Activated gamma-delta T cell treated with anti-CD3 and anti-CD28 coated beads, Interleukin-2, amount 50 U/mL, for 16 hours (primary cell): ENCODE results near the gene RTKN.

ENCODE experiments used
- DNase-seq: peaks from one replicate; pipeline ENCODE4 v3.0.0-alpha.2; 2020; ENCODE audit warnings: low read depth

Gene RTKN

DNA sequence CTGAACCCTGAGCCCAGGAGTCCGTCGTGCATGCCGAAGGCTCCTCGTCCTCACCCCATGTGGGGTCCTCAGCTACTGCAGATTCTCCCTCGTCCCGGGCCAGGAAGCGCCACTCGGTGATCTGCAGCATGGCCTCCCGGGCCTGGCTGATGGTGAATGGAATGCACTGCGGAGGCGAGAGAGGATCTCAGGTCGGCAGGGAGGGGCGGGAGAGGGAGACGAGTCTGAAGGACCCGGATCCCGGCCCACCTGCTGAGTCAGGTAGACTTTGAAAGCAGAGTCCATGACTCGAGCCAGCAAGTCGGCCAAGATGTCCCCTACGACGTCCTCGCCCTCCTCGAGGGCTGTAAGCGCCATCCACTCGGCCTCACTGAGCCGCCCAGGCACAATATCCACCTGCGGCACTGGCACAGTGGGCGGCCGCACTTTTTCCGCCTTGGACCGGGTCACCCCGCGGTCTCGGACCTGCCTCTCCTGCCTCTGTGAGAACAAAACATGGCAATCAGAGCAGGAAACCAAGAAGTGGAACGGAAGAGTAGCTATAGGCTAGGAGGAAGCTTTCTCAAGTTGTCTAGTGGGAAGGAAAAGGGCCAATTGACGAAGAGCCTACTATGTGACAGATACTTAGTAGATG, 25.9 kb downstream of the RTKN start:
- DNase-seq = no peak

DNA sequence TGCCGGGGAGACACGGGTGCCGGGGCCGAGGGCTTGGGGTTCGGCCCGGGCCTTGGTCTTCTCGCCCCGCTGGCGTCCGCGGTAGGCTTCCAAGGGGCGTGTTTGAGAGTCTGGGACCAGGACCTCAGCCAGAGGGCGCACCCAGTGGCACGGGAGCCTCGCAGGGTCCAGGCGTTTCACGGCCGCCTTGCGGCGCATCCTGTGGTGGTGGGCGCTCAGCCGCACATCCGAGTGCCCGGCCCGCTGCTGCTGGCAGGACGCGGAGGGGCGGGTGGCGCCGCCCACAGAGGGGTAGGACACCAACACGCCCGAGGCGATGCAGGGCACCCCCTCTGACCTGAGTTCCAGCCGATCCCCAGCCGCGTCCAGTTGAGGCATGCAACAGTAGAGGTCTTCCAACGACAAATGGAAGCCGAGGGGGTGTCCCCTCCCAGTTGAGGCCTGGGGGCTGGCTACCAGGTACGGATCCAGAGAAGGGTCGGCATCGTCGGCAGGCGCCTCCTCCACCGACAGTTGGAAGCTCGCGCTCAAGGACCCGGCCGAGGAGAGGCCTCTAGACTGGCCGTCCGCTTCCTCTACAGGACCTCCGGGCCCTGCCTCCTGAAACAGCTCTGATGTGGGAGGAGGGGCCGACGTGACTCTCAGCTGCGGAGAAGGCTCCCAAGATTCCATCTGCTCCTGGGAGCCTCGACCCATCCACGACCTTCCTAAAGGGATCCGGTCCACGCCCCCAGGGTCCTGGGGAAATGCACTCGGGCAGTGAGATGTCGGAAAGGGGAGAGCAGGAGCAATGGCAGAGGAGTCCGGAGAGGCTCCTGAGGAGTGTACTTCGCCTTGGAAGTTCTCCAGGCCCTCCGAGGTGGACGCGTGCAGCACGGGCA, 26.6 kb downstream of the RTKN start:
- DNase-seq = no peak

DNA sequence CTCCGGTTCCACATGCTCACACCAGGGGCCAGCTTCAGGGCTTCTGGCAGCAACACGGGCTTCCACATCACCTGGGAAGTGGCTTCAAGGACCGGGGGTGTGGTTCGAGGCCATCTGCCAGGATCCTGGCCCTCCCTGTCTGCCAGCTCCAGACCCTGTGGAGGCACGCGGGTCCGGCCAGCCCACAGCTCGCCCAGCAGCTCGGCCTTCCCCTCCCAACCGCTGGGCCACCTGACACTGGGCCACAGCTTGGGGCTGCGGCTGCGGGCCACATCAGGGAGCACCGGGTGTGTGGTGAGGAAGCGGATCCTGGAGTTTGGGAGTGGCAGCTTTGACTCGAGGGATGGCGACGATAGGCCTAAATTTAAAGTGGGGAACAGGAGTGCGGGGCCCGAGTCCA, 27.3 kb downstream of the RTKN start:
- DNase-seq = no peak

DNA sequence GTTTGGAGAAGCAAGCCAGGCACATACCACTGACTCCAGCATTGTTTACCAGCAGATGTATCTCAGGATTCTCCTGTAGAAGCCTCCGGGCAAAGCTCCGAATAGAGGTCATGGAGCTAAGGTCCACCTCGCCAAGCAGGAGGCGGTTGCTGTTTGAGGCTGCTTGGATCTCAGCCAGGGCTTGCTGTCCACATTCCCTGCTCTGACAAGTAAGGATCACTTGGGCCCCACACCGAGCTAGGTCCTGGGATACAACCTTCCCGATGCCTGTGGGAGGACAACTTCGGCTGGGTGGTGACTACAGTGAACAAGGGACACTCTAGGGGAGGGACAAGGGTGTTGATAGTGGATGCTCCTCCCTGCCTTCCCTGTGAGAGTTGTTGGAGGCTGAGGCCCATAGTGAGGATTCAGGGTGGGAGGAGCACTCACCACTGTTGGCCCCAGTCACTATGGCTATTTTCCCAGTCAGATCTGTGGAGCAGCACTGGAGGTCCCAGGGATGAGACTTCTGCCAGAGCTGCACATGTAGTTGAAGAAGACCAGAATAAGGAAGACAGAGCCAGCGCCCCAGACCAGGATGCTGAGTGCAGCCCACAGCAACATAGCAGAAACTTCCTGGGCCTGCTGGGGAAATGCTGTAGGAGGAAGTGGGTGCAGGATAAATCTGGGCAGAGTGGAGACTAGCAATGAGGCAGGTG, 28.6 kb downstream of the RTKN start:
- DNase-seq = no peak

DNA sequence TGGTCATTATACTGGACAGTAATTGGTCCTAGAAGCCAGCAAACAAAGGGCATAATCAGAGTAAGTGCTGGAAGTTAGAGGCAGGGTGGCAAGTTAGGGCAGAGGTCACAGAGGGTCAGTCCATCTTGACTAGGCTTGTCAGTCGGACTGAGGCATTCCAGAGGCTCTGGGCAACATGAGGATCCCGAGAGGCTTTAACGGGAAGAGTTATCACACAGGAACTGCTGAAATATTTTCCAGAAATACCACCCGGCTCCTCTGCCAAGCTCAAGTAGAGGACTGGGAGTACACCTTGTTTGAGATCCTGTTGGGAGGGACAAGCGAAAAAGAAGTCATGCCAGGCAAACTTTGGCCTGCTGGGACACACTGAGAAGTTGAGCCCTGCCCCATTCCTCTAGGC, 34.1 kb downstream of the RTKN start:
- DNase-seq = no peak

DNA sequence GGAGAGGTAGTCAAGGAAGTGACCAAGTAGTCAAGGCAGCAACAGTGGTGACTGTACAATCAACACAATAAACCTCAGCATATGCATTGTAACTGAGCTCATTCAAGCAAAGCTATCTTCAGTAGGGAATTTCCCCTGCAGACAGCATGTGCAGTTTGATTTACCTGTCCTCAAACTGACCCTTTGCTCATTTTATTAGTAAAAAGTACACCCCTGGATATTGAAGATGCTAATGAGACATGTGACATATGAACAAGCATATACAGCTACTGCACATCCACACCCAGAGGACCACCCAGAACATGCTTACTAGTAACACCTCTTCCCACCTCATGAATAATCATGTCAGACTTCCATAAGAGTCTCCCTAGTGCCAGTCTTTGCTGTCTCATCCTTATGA, 35.7 kb downstream of the RTKN start:
- DNase-seq = no peak

DNA sequence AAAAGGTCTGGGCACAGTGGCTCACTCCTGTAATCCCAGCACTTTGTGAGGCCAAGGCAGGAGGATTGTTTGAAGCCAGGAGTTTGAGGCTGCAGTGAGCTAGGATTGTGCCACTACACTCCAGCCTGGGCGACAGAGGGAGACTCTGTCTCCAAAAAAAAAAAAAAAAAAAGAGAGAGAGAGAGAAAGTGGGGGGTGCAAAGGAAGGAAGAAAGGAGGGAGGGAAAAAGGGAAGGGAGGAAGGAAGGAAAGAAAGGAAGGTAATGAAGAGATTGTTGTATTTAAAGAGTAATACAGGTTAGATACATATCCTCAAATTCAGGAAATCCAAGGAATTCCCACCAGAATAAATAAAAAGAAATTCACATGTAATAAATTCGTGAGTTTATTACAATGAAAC, 39.8 kb downstream of the RTKN start:
- DNase-seq = no peak

DNA sequence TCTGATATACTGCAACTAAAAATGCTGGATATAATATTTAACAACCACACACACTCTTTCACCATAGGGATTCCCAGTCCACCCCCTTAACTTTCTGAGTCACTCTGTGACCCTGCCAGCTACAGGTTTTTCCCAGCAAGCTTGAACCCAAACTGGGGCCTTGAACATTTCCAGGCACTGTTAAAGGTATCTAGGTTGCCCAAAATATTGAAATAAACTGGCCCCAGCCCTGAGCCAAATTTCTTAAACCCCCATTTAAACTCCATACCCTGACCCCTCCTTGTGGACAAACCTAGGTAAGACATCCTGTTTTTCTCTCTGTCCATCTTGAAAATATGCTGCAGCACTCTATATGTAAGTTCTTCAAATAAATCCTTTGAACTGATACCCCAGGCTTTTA, 42.0 kb downstream of the RTKN start:
- no peak for DNase-seq

DNA sequence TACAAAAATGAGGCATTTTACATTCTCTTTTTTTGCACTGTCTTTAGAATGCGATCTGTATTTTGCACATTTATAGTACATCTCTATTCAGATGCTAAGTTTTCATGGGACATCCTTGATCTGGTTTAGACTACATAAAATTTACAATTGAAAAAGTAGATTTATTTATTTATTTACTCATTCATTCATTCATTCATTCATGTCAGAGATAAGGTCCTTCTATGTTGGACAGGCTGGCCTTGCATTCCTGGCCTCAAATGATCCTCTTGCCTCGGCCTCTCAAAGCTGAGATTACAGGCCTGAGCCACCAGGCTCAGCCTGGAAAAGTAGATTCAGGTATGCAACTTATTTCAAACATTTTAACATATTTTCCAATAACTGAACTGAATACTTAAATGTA, 45.6 kb downstream of the RTKN start:
- no peak for DNase-seq

DNA sequence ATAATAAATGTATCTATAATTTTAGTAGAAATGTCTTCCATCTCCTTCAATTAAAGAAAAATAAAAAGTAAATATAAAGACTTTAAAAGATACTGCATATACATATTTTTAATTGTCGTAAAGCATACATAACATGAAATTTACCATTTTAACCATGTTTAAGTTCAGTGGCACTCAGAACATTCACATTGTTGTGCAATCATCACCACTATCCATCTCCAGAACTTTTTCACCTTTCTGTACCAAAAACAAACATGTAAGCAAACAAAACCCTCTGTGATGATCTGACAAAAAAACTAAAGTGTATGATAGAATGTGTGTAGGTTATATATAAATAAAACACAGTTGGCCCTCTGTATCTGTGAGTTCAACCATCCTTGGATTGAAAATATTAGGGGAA, 48.2 kb downstream of the RTKN start:
- DNase-seq = no peak

DNA sequence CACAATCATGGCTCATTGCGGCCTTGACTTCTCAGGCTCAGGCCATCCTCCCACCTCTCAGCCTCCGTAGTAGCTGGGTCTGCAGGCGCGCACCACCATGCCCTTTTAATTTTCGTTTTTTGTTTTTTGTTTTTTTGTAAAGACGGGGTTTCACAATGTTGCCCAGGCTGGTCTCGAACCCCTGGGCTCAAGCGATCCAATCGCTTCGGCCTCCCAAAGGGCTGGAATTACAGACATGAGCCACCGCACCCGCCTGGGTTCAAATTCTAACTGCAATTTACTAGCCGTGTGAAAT, 49.3 kb downstream of the RTKN start:
- DNase-seq = no peak

DNA sequence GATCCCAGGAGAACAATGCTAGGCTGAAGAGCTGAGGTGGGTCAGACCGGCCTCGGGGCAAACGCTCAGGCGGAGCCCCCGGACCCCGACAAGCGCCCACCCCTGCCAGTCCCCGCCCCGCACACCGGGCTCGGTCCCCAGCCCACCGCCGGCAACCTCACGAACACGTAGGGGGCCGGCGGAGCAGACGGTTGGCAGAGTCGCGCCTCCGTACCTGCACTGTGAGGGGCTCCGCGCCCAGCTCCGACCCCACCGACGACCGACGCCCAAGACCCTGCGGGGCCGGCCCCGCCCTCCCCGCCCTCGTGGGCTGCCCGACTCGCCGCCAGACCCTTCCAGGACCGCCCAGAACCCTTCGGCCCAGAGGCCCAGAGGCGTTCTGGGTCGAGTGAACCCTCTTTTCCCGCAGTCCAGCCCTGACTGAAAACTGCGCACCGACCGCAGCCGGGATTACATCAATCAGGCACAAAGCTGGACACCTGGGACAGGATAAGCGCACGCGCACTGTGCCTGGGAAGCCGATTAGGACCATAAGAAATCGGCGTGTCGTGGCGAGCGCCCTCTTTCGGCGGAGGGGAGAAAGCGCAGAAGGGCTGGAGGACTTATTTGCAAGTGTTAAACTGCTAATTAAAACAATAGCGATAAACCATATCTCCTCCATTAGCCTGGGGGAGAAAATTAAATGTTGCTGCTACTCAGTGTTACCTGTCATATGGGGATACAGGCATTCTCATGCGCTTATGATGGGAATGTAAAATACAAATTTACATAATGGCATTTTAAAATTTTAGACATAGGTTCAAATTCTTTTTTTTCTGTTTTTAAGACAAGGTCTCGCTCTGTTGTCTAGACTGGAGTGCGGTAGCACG, 49.9 kb downstream of the RTKN start:
- DNase-seq = peak; percentile 93

DNA sequence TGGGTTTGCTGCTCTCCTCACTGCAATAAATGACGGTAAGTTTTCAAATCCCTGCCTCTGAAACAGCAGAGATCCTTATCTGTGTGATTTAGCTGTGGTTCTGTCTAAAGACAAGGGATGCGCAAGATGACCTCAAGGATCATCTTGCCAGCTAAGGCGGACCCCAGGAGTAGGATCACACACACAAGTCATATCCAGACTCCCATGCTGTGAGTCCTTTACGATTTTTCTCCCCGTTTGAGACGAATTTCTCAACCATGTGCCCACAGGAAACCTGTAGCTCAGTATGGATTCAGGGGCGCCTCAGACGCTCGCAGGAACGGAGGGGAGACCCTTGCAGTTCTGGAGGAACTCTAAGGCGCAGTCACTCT, 50.5 kb downstream of the RTKN start:
- DNase-seq = no peak

DNA sequence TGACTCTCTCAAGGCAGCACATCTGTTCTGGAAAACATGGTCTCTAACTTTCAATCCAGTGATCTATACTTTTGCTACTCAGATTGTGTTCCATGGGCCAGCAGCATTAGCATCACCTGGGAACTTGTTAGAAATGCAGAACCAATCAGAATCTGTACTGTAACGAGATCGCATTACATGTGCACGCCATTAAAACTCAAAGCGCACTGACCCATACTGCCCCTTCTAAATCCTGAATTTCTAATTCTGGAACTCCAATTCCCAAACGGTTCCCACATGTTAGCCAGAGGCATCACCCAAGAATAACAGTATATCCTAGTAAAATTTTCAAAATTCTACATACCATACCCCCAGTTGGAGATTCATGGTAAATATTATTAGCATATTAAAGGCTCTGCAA, 51.1 kb downstream of the RTKN start:
- DNase-seq = no peak

DNA sequence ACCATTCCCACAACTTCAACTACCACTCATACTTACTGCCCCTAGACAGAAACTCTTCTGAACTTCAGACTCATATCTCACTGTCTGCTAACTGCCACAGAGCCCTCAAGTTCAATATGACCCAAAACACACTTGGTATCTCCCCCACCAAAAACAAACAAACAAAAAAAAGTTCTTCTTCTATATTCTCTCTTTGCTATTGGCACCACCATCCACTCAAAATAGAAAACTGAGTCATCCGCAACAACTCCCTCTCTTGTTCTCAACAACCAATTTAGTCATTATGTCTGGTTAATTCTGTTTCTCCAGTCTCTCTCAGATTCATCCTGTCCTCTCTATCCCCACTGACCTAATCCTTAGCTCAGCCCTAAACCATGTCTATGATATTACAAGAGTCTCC, 54.4 kb downstream of the RTKN start:
- no peak for DNase-seq

DNA sequence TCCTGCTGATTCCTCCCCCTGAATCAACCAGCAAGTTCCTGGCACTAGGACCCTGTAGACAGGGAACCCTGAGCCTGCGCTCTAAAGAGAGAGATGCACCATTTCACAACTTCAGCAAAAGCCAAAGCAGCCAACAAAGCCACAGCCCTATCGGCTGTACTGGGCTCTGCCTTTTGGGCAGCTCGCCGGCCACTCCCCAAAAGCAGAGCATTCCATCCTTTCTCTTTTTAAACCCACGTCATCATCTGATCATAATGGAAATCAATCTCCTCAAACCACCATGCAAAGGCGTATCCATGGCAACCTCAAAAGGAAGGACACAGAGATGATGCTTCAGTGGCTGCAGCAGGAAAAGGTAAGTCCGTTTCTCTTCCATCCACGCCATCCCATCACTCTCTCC, 56.3 kb downstream of the RTKN start:
- DNase-seq = no peak

DNA sequence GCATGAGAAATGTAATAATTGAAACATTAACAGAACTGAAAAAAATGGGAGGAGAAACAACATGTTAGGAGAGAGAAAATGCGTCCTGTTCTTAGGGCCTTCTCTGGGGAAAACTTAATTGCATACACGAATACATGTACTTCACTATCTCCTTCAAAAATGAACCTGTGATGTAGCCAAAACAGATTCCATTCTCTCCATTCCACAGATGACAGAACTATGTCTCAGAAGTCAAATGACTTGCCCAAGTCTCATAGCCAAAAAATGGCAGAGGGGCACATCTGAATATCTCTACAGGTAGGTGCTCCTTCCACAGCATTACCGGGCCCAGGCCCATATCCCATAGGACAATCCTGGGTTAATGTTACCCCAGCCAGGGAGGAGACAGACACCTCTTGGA, 57.7 kb downstream of the RTKN start:
- no peak for DNase-seq

DNA sequence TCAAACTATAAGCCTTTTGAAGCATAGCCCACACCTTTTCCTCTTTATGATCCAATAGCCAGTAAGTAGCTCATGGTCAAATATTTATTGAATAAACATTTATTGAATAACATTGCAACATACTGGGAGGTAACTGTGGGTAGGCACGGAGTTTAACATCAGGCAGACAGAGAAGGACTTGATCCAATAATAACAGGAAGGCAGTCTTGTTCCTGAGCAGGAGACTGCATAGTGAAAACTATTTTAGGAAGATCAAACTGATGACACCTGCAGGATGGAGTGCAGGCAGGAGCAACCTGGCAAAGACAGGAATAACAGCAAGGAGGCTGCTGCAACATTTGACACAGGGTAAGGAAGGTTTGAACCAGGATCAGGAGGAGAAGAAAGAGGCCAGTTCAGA, 58.5 kb downstream of the RTKN start:
- no peak for DNase-seq

DNA sequence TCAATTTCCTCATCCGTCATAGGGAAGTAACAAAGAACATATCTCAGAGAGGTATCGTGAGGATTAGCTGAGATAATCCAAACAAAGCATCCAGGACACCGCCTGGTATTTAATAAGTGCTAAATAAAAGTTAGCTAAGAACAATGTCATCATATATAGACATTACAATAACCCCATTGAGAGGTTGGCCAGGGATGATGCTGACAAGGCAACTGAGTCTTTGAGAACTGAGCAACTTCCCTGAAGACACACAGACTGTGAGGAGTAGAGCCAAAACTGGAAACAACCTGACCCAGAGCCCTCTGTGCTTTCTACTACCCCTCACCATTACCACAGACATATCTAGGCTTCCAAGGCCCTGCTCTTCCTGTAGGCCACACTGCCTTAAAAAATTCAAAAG, 60.0 kb downstream of the RTKN start:
- no peak for DNase-seq

DNA sequence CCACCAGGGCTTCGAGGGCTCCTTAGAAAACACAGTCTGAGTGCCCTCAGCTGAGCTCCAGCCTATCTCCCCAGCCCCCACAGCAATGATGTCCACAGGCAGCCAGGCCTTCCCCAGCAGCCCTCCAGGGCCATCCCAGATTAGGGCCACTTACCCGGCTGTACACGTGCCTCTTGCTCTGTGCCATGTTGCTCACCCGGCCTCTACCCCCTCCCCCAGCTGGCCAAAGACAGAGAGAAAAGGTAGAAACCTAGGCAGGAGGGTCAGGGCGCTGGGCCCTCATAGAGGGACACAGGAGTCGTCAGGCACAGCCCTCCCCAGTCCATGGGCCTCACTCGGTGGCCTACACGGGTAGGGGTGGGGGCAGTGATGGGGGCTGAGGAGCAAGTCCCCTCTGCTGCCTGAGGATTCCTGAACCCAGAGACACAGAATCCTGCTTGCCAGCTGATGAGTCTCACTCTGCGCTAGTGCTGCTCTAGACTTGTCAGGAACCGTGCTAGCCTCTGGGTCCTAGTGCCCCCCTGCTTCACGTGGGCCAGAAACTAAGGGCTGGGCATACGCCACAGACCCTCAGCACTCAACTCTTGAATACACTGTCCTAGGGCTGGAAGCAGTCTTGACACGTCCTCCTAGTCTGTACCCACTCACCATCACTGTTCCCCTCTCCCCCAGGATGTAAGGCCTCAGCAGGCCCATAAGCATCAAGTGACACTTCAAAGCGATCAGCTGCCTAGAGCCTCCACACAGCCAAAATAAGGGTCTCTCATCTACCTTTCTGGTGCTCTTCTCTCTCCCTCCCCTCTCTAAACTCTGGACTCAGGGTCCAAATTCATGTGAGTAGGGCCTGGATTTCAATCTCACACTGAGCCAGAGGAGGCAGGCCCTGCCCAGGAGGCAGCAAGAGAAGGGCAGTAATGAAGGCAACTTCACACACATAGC, 61.6 kb downstream of the RTKN start, which contains the start of gene DCTN1:
TSS of gene DCTN1 (minus strand) at position 461 of the 939 bp plus-strand sequence. CDS start at position 187, 274 bp downstream.
- DNase-seq = no peak

DNA sequence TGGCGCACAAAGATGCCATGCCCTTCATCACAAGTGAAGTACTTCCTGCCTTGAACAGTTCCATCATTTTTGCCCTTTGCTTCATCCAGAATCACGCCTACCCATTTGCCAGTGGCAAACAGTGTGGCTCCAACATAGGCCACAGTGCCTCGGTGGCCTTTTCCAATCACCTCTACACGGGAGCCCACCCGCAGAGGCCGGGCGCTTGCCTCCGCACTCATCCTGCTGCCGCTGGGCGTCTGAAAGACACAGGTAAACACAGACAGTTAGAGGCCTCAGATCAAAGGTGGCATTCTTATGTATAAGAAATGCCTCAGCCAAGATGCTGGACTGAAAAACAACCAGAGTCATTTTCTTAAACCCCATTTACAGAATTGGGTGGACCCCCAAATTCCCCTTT, 63.7 kb downstream of the RTKN start:
- DNase-seq = no peak
